CD4-positive, alpha-beta memory T cell (primary cell): ENCODE measurements around the gene APLF. TPM values are rescaled to one million over a fixed set of nuclear protein-coding genes. Genes with fewer than 3 reads are reported as not detected.

Experiments
- CTCF ChIA-PET: fragments of 350-600 bp; sonication (Branson Sonifier 250); formaldehyde crosslinking; loops from one replicate; lab custom pipeline; 2021; ENCODE audit warnings: inconsistent platforms; ENCODE audit not compliant: partially characterized antibody; lab: Charles Lee
- POLR2A ChIA-PET: fragments of 350-600 bp; sonication (Branson Sonifier 250); formaldehyde crosslinking; loops from one replicate; lab custom pipeline; 2021; ENCODE audit not compliant: partially characterized antibody; lab: Charles Lee
- DNase-seq, 5 donors: peaks; one replicate each; pipeline versions ENCODE4 v3.0.0 to v3.0.0-alpha.2; 2020 to 2022; ENCODE audit warnings: mixed read lengths in 1 of 5
- H3K27ac ChIP-seq: one replicate; pipeline ENCODE4 v1.7.0; 2013; ENCODE audit warnings: low read depth, low read length
- H3K27me3 ChIP-seq: 2 replicates; pipeline ENCODE4 v1.7.0; 2013; ENCODE audit warnings: mild to moderate bottlenecking, low read length, moderate library complexity; ENCODE audit not compliant: insufficient read depth
- H3K36me3 ChIP-seq: 2 replicates; pipeline ENCODE4 v1.7.0; 2013; ENCODE audit warnings: mild to moderate bottlenecking, low read length, moderate library complexity; ENCODE audit not compliant: insufficient read depth
- H3K4me1 ChIP-seq: 2 replicates; pipeline ENCODE4 v1.7.0; 2013; ENCODE audit warnings: mild to moderate bottlenecking, low read length, moderate library complexity; ENCODE audit not compliant: insufficient read depth
- H3K4me3 ChIP-seq, 2 donors: one replicate each; pipeline ENCODE4 v1.7.0; 2013; ENCODE audit warnings: low read length in 2 of 2, mild to moderate bottlenecking in 1 of 2
- H3K9me3 ChIP-seq, 2 donors: one replicate each; pipeline ENCODE4 v1.7.0; 2013; ENCODE audit warnings: low read length in 2 of 2, control low read depth in 1 of 2; ENCODE audit not compliant: control insufficient read depth in 1 of 2
- H3K27ac Mint-ChIP-seq, 7 donors: one replicate each; pipeline ENCODE4 v1.8.0; 2020 to 2021; ENCODE audit warnings: mixed read lengths in 7 of 7, mild to moderate bottlenecking in 6 of 7, inconsistent platforms in 3 of 7, moderate library complexity in 3 of 7
- H3K27me3 Mint-ChIP-seq, 2 donors: one replicate each; pipeline ENCODE4 v1.8.0; 2020 to 2021; ENCODE audit warnings: mixed read lengths in 2 of 2
- H3K36me3 Mint-ChIP-seq, 2 donors: one replicate each; pipeline ENCODE4 v1.8.0; 2020 to 2021; ENCODE audit warnings: mixed read lengths in 2 of 2, inconsistent platforms in 1 of 2, mild to moderate bottlenecking in 1 of 2
- H3K4me1 Mint-ChIP-seq, 4 donors: one replicate each; pipeline ENCODE4 v1.8.0; 2020 to 2021; ENCODE audit warnings: mixed read lengths in 4 of 4, mild to moderate bottlenecking in 1 of 4
- H3K4me3 Mint-ChIP-seq, 8 donors: one replicate each; pipeline ENCODE4 v1.8.0; 2020 to 2021; ENCODE audit warnings: mixed read lengths in 8 of 8, mild to moderate bottlenecking in 7 of 8, moderate library complexity in 6 of 8, inconsistent platforms in 3 of 8
- H3K9me3 Mint-ChIP-seq, 8 donors: one replicate each; pipeline ENCODE4 v1.8.0; 2020 to 2021; ENCODE audit warnings: mixed read lengths in 8 of 8, mild to moderate bottlenecking in 5 of 8, inconsistent platforms in 3 of 8, moderate library complexity in 1 of 8
- intact Hi-C: fragments of 100-400 bp; cut with micrococcal nuclease; formaldehyde crosslinking; loops from one replicate; pipeline ENCODE4 v1.15.1; 2023
- polyA plus RNA-seq, 2 donors: library from polyadenylated mRNA; unstranded; fragments of 300-500 nt; fragmentation: Illumina TruSeq; gene quantifications; one replicate each; pipeline ENCODE4 v1.2.3, GENCODE V29; 2021
- total RNA-seq, 2 experiments: library from RNA; stranded (reverse); gene quantifications; one replicate each; pipeline ENCODE4 v1.2.3, GENCODE V29; 2021

APLF gene
- total RNA-seq (1 to 10 TPM; 8.2 to 9.5 TPM), polyA plus RNA-seq (1 to 10 TPM; 2.9 to 3.2 TPM)

GRCh38 chr2:68467077-68467960 is at the start of gene APLF, which contains the start of gene FBXO48:
Gene APLF, plus strand, starts transcription at chr2:68467585. Its CDS starts 147 bp downstream, at chr2:68467732.
Gene FBXO48, minus strand, starts transcription at chr2:68467294. Its CDS starts 2,149 bp downstream, at chr2:68465145.
- H3K4me1 Mint-ChIP-seq: peaks cover 25 to 55% (median 38%) of the 10 kb centered on the region in 4 donors

GRCh38 chr2:68417926-68418325 is 49.5 kb upstream of the APLF start:
- DNase-seq: no peak
- ChIA-PET CTCF (interaction anchor here (2.2 to 3.2 kb wide), 2 partner anchors 15 to 24 kb away, joined by 7 to 16 read pairs; no protein-coding TSS in a partner anchor), POLR2A (interaction anchor here (1.0 to 1.4 kb wide), 2 partner anchors 9 to 14 kb away, joined by 5 read pairs; no protein-coding TSS in a partner anchor)
- H3K27ac ChIP-seq: no peak overlapping the region
- Mint-ChIP-seq H3K27me3 (no peaks in the 10 kb centered on the region), H3K4me1 (peaks cover 3 to 47% (median 33%) of the 10 kb centered on the region in 4 donors), H3K9me3 (peaks cover 0 to 2% (median 0%) of the 10 kb centered on the region in 8 donors), H3K4me3 (peak overlapping the region in 2 of 8 donors; percentile 9 to 17), H3K36me3 (peaks cover 0 to 3% of the 10 kb centered on the region in 2 donors), H3K27ac (peak overlapping the region in 1 of 7 donors; percentile 25)
- H3K4me1 ChIP-seq: peaks cover 21% of the 10 kb centered on the region
- intact Hi-C loops: loop anchor here (1.0 kb wide), 1 partner anchor 38 kb away; no protein-coding TSS in a partner anchor
- no peaks in the 10 kb centered on the region for H3K36me3 ChIP-seq
- H3K9me3 ChIP-seq: no peaks in the 10 kb centered on the region
- no peaks in the 10 kb centered on the region for H3K27me3 ChIP-seq
- no peak overlapping the region for H3K4me3 ChIP-seq

More at GRCh38 chr2:68467077-68467960, at the start of gene APLF, which contains the start of gene FBXO48:
- Histone ChIP-seq H3K27me3 (no peaks in the 10 kb centered on the region), H3K9me3 (no peaks in the 10 kb centered on the region), H3K4me3 (peak within 1 kb of the TSS; percentile 85 to 98), H3K4me1 (peaks cover 45% of the 10 kb centered on the region), H3K36me3 (no peaks in the 10 kb centered on the region), H3K27ac (peak within 1 kb of the TSS; percentile 96)
- peaks cover 0 to 12% of the 10 kb centered on the region in 2 donors for H3K36me3 Mint-ChIP-seq
- peak within 1 kb of the TSS; percentile 89 to 98 (median 97) for H3K27ac Mint-ChIP-seq
- H3K27me3 Mint-ChIP-seq: no peaks in the 10 kb centered on the region
- H3K4me3 Mint-ChIP-seq: peak within 1 kb of the TSS; percentile 90 to 97 (median 96)
- no peaks in the 10 kb centered on the region for H3K9me3 Mint-ChIP-seq
- ChIA-PET CTCF (interaction anchor here (0.8 to 9.0 kb wide), 15 partner anchors 14 to 458 kb away, joined by 3 to 149 read pairs (median 7); no protein-coding TSS in a partner anchor), POLR2A (interaction anchor here (0.5 to 5.1 kb wide), 33 partner anchors 9 to 458 kb away, joined by 3 to 41 read pairs (median 5); partner anchors contain the start of genes ARHGAP25, PNO1 and PPP3R1)
- intact Hi-C loops: loop anchor here (1.0 to 5.0 kb wide), 8 partner anchors 50 to 458 kb away; partner anchors contain the start of genes PNO1 and PPP3R1
- DNase-seq: peak; percentile 98 to 100 (median 99)

GRCh38 chr2:68418419-68418818 is 49.0 kb upstream of the APLF start:
- POLR2A ChIA-PET: interaction anchor here (1.0 to 1.4 kb wide), 2 partner anchors 8 to 15 kb away, joined by 5 read pairs; no protein-coding TSS in a partner anchor
- no peaks in the 10 kb centered on the region for H3K36me3 ChIP-seq
- H3K4me1 Mint-ChIP-seq: peaks cover 3 to 45% (median 31%) of the 10 kb centered on the region in 4 donors
- CTCF ChIA-PET: interaction anchor here (2.2 to 3.2 kb wide), 2 partner anchors 15 to 24 kb away, joined by 7 to 16 read pairs; no protein-coding TSS in a partner anchor
- no peaks in the 10 kb centered on the region for H3K27me3 Mint-ChIP-seq
- H3K4me1 ChIP-seq: peaks cover 26% of the 10 kb centered on the region
- no peak overlapping the region for H3K27ac ChIP-seq
- peaks cover 0 to 2% (median 0%) of the 10 kb centered on the region in 8 donors for H3K9me3 Mint-ChIP-seq
- peaks cover 0 to 3% of the 10 kb centered on the region in 2 donors for H3K36me3 Mint-ChIP-seq
- DNase-seq: no peak
- no peaks in the 10 kb centered on the region for H3K9me3 ChIP-seq
- no peak overlapping the region for H3K4me3 ChIP-seq
- intact Hi-C loops: loop anchor here (1.0 kb wide), 1 partner anchor 38 kb away; no protein-coding TSS in a partner anchor
- H3K27ac Mint-ChIP-seq: peak overlapping the region in 2 of 7 donors; percentile 30 to 36
- no peaks in the 10 kb centered on the region for H3K27me3 ChIP-seq
- peak overlapping the region in 1 of 8 donors; percentile 9 for H3K4me3 Mint-ChIP-seq

- Histone ChIP-seq H3K4me3 (no peak overlapping the region), H3K27me3 (no peaks in the 10 kb centered on the region), H3K36me3 (no peaks in the 10 kb centered on the region), H3K4me1 (peaks cover 30% of the 10 kb centered on the region), H3K9me3 (no peaks in the 10 kb centered on the region), H3K27ac (no peak overlapping the region)
- Mint-ChIP-seq H3K36me3 (peaks cover 0 to 3% of the 10 kb centered on the region in 2 donors), H3K4me1 (peaks cover 3 to 42% (median 30%) of the 10 kb centered on the region in 4 donors), H3K27ac (no peak overlapping the region), H3K9me3 (peaks cover 0 to 2% (median 0%) of the 10 kb centered on the region in 8 donors), H3K4me3 (no peak overlapping the region), H3K27me3 (no peaks in the 10 kb centered on the region)
- ChIA-PET POLR2A (interaction anchor here (1.0 to 1.4 kb wide), 2 partner anchors 8 to 15 kb away, joined by 5 read pairs; no protein-coding TSS in a partner anchor), CTCF (interaction anchor here (2.2 to 3.2 kb wide), 2 partner anchors 16 to 23 kb away, joined by 7 to 16 read pairs; no protein-coding TSS in a partner anchor)
- no peak for DNase-seq
- intact Hi-C loops: loop anchor here (1.0 kb wide), 1 partner anchor 39 kb away; no protein-coding TSS in a partner anchor
Observed at GRCh38 chr2:68418855-68419254, 48.5 kb upstream of the APLF start.

- ChIA-PET CTCF (no interaction called here), POLR2A (no interaction called here)
- intact Hi-C loops: no loop called here
Observed at GRCh38 chr2:68420254-68420910, 47.0 kb upstream of the APLF start.

GRCh38 chr2:68423966-68424650 is 43.3 kb upstream of the APLF start:
- Mint-ChIP-seq H3K4me1 (peaks cover 4 to 30% (median 20%) of the 10 kb centered on the region in 4 donors), H3K4me3 (no peak overlapping the region), H3K27ac (no peak overlapping the region), H3K36me3 (no peaks in the 10 kb centered on the region), H3K27me3 (no peaks in the 10 kb centered on the region), H3K9me3 (peaks cover 0 to 2% (median 0%) of the 10 kb centered on the region in 8 donors)
- Histone ChIP-seq H3K9me3 (no peaks in the 10 kb centered on the region), H3K36me3 (no peaks in the 10 kb centered on the region), H3K27ac (no peak overlapping the region), H3K27me3 (no peaks in the 10 kb centered on the region), H3K4me3 (no peak overlapping the region), H3K4me1 (peaks cover 64% of the 10 kb centered on the region)
- ChIA-PET POLR2A (interaction anchor here (1.0 kb wide), 1 partner anchor 12 kb away, joined by 3 read pairs; no protein-coding TSS in a partner anchor), CTCF (no interaction called here)
- peak in 2 of 5 donors; percentile 9 to 15 for DNase-seq
- intact Hi-C loops: no loop called here

More at GRCh38 chr2:68420254-68420910, 47.0 kb upstream of the APLF start:
- DNase-seq: no peak
- Mint-ChIP-seq H3K27ac (no peak overlapping the region), H3K4me1 (peaks cover 3 to 42% (median 30%) of the 10 kb centered on the region in 4 donors), H3K9me3 (peaks cover 0 to 2% (median 0%) of the 10 kb centered on the region in 8 donors), H3K4me3 (no peak overlapping the region), H3K27me3 (no peaks in the 10 kb centered on the region), H3K36me3 (peaks cover 0 to 3% of the 10 kb centered on the region in 2 donors)
- H3K4me3 ChIP-seq: no peak overlapping the region
- H3K27ac ChIP-seq: no peak overlapping the region
- H3K9me3 ChIP-seq: no peaks in the 10 kb centered on the region
- H3K4me1 ChIP-seq: peaks cover 45% of the 10 kb centered on the region
- H3K36me3 ChIP-seq: no peaks in the 10 kb centered on the region
- no peaks in the 10 kb centered on the region for H3K27me3 ChIP-seq
